Body of pancreas (tissue), 4 donors: Measurements from ENCODE around the gene IL22RA1. TPM values are rescaled to one million over a fixed set of nuclear protein-coding genes. Genes with fewer than 3 reads are reported as not detected.

Source experiments
- ATAC-seq: fragments of 150-250 bp; one replicate; pipeline ENCODE4 v1.9.1; 2016
- DNase-seq, 4 donors: peaks; one replicate each; pipeline ENCODE4 v3.0.0-alpha.2; 2019
- H3K27ac ChIP-seq, 4 donors: fragments of 200-600 bp; sonication (generic); 1 replicate in 3 of 4; 2 replicates in 1 of 4; pipeline versions ENCODE4 v1.5.1 to v1.6.1; 2016 to 2019; ENCODE audit warnings: mild to moderate bottlenecking in 1 of 4, mixed read lengths in 1 of 4, moderate library complexity in 1 of 4
- H3K27me3 ChIP-seq, 2 donors: fragments of 200-600 bp; sonication (generic); one replicate each; pipeline ENCODE4 v1.6.0; 2016; ENCODE audit warnings: mild to moderate bottlenecking in 1 of 2
- H3K36me3 ChIP-seq, 2 donors: fragments of 200-600 bp; sonication (generic); replicated peaks in 1 of 2; 2 replicates each; pipeline ENCODE4 v1.5.1; 2016; ENCODE audit warnings: low read depth in 2 of 2; ENCODE audit not compliant: insufficient read depth in 1 of 2
- H3K4me1 ChIP-seq: fragments of 200-600 bp; sonication (generic); one replicate; pipeline ENCODE4 v1.6.0; 2016
- H3K4me3 ChIP-seq, 2 donors: fragments of 200-600 bp; sonication (generic); 1 replicate in 1 of 2; 2 replicates in 1 of 2; pipeline ENCODE4 v1.5.1; 2016 to 2019
- H3K9me3 ChIP-seq, 3 donors: fragments of 200-600 bp; sonication (generic); 1 replicate in 2 of 3; 2 replicates in 1 of 3; pipeline ENCODE4 v1.5.1; 2016
- CTCF ChIP-seq, 7 experiments: fragments of 450-650 bp in 4 of 7; fragments of 200-600 bp in 3 of 7; sonication (generic) in 3 of 7; IDR thresholded peaks; one replicate each; pipeline ENCODE4 v1.5.1; 2016 to 2019; ENCODE audit warnings: antibody characterized with exemption in 7 of 7
- POLR2A ChIP-seq, 3 donors: fragments of 450-650 bp; IDR thresholded peaks; one replicate each; pipeline ENCODE4 v1.6.1; 2016; ENCODE audit warnings: antibody characterized with exemption in 3 of 3, mild to moderate bottlenecking in 2 of 3
- WGBS, 2 donors: methylation state at CpG; one replicate each; pipeline ENCODE4 v1.1.5; 2017; 5-methylcytosine and 5-hydroxymethylcytosine counted together
- intact Hi-C: fragments of 100-400 bp; cut with DNase I; formaldehyde crosslinking; loops from one replicate; pipeline ENCODE4 v1.15.1; 2023
- total RNA-seq, 2 donors: library from RNA; depleted of rRNA; stranded (reverse); fragments of >200 nt; gene quantifications; one replicate each; pipeline ENCODE4 v1.1.0, GENCODE V29; 2016

The IL22RA1 gene
- total RNA-seq, 2 donors from 2014 or later = 49.1 to 133 TPM

GRCh38 chr1:24109686-24110475 is 33.1 kb downstream of the IL22RA1 start:
- Histone ChIP-seq H3K27ac (no peak overlapping the region), H3K9me3 (no peaks in the 10 kb centered on the region), H3K4me1 (peaks cover 11% of the 10 kb centered on the region), H3K4me3 (no peak overlapping the region), H3K27me3 (no peaks in the 10 kb centered on the region), H3K36me3 (no peaks in the 10 kb centered on the region)
- 91 to 92% methylated on average over 14 to 15 of the region's 15 CpGs for WGBS, 2 donors
- TF ChIP-seq POLR2A (IDR thresholded peaks at IDR 0.05) (no peak), CTCF (IDR thresholded peaks at IDR 0.05) (no peak)
- DNase-seq (no peak), ATAC-seq (no peak)
- intact Hi-C loops = loop anchor here (5.0 kb wide), 1 partner anchor 38 kb away; no protein-coding TSS in a partner anchor

- Histone ChIP-seq H3K9me3 (no peaks in the 10 kb centered on the region), H3K27me3 (no peaks in the 10 kb centered on the region), H3K27ac (no peak overlapping the region), H3K4me3 (no peak overlapping the region), H3K4me1 (peaks cover 8% of the 10 kb centered on the region), H3K36me3 (no peaks in the 10 kb centered on the region)
- intact Hi-C loops = no loop called here
- TF ChIP-seq CTCF (IDR thresholded peaks at IDR 0.05) = no peak
- no peak for TF ChIP-seq POLR2A (IDR thresholded peaks at IDR 0.05)
- DNase-seq (no peak), ATAC-seq (no peak)
- WGBS, 2 donors = 89 to 91% methylated on average over 1 of the region's 1 CpG
Observed at GRCh38 chr1:24109166-24109483, 33.8 kb downstream of the IL22RA1 start.

GRCh38 chr1:24108334-24109165 is 34.4 kb downstream of the IL22RA1 start:
- DNase-seq (no peak), ATAC-seq (no peak)
- Histone ChIP-seq H3K27me3 (no peaks in the 10 kb centered on the region), H3K4me3 (no peak overlapping the region), H3K4me1 (peaks cover 14% of the 10 kb centered on the region), H3K27ac (no peak overlapping the region), H3K36me3 (no peaks in the 10 kb centered on the region), H3K9me3 (no peaks in the 10 kb centered on the region)
- WGBS, 2 donors = 82 to 91% methylated on average over 13 to 21 of the region's 22 CpGs
- TF ChIP-seq CTCF (IDR thresholded peaks at IDR 0.05) (no peak), POLR2A (IDR thresholded peaks at IDR 0.05) (no peak)
- intact Hi-C loops = no loop called here

- DNase-seq (no peak), ATAC-seq (no peak)
- 91 to 94% methylated on average over 18 of the region's 18 CpGs for WGBS, 2 donors
- no peak overlapping the region for H3K27ac ChIP-seq
- TF ChIP-seq CTCF (IDR thresholded peaks at IDR 0.05) (no peak), POLR2A (IDR thresholded peaks at IDR 0.05) (no peak)
- H3K4me1 ChIP-seq = peaks cover 21% of the 10 kb centered on the region
- no peaks in the 10 kb centered on the region for H3K9me3 ChIP-seq
- intact Hi-C loops = no loop called here
- no peak overlapping the region for H3K4me3 ChIP-seq
- H3K27me3 ChIP-seq = no peaks in the 10 kb centered on the region
- no peaks in the 10 kb centered on the region for H3K36me3 ChIP-seq
Observed at GRCh38 chr1:24107462-24108138, 35.3 kb downstream of the IL22RA1 start.
